GM23338 (cell line): ENCODE measurements around the gene APH1B. TPM values are rescaled to one million over a fixed set of nuclear protein-coding genes. Genes with fewer than 3 reads are reported as not detected.

Experiments used
- ATAC-seq: fragments of 200-7000 bp; cut with Tn5 transposase; 3 replicates; pipeline ENCODE4 v1.9.1; 2020
- DNase-seq: peaks from one replicate; pipeline ENCODE4 v3.0.0-alpha.2; 2015; ENCODE audit warnings: low spot score
- H2AFZ ChIP-seq: fragments of 200-600 bp; sonication (generic); 2 replicates; pipeline ENCODE4 v1.8.0; 2016; ENCODE audit warnings: antibody characterized with exemption, mild to moderate bottlenecking, moderate library complexity
- H3F3A ChIP-seq: fragments of 200-600 bp; sonication (generic); replicated peaks from 2 replicates; pipeline ENCODE4 v1.8.0; 2017; ENCODE audit warnings: antibody characterized with exemption, mixed run types, low read depth
- H3K27ac ChIP-seq: fragments of 200-600 bp; sonication (generic); 2 replicates; pipeline ENCODE4 v1.6.1; 2016; ENCODE audit warnings: low read depth
- H3K27me3 ChIP-seq: fragments of 200-600 bp; sonication (generic); 2 replicates; pipeline ENCODE4 v1.8.0; 2016; ENCODE audit warnings: mild to moderate bottlenecking, mixed run types, moderate library complexity; ENCODE audit not compliant: insufficient read depth
- H3K36me3 ChIP-seq: fragments of 200-600 bp; sonication (generic); 2 replicates; pipeline ENCODE4 v1.8.0; 2016; ENCODE audit warnings: mild to moderate bottlenecking; ENCODE audit not compliant: insufficient read depth
- H3K4me1 ChIP-seq: fragments of 200-600 bp; sonication (generic); 2 replicates; pipeline ENCODE4 v1.8.0; 2016; ENCODE audit warnings: mild to moderate bottlenecking, moderate library complexity; ENCODE audit not compliant: insufficient read depth
- H3K4me2 ChIP-seq: fragments of 200-600 bp; sonication (generic); 2 replicates; pipeline ENCODE4 v1.7.1; 2017; ENCODE audit warnings: mixed run types
- H3K4me3 ChIP-seq: fragments of 200-600 bp; sonication (generic); 2 replicates; pipeline ENCODE4 v1.6.1; 2016; ENCODE audit warnings: mixed run types
- H3K79me2 ChIP-seq: fragments of 200-600 bp; sonication (generic); replicated peaks from 2 replicates; pipeline ENCODE4 v1.8.0; 2017; ENCODE audit warnings: mild to moderate bottlenecking; ENCODE audit not compliant: insufficient read depth
- H3K9me2 ChIP-seq: fragments of 200-600 bp; sonication (generic); 2 replicates; pipeline ENCODE4 v1.8.0; 2017; ENCODE audit not compliant: insufficient read depth
- H4K20me1 ChIP-seq: fragments of 200-600 bp; sonication (generic); replicated peaks from 2 replicates; pipeline ENCODE4 v1.8.0; 2017; ENCODE audit warnings: mild to moderate bottlenecking; ENCODE audit not compliant: insufficient read depth
- H3K27ac Mint-ChIP-seq: 2 replicates; pipeline ENCODE4 v1.8.0; 2020; ENCODE audit warnings: inconsistent platforms, mild to moderate bottlenecking, moderate library complexity, mixed read lengths
- H3K27me3 Mint-ChIP-seq: 3 replicates; pipeline ENCODE4 v1.8.0; 2022; ENCODE audit warnings: low read depth, mild to moderate bottlenecking, moderate library complexity, mixed read lengths, inconsistent platforms; ENCODE audit not compliant: insufficient read depth, poor library complexity
- H3K36me3 Mint-ChIP-seq: 3 replicates; pipeline ENCODE4 v1.8.0; 2021; ENCODE audit warnings: low read depth, mild to moderate bottlenecking, inconsistent platforms, moderate library complexity, mixed read lengths
- H3K4me1 Mint-ChIP-seq: 3 replicates; pipeline ENCODE4 v1.8.0; 2020; ENCODE audit warnings: mild to moderate bottlenecking, inconsistent platforms, mixed read lengths
- H3K4me3 Mint-ChIP-seq: 3 replicates; pipeline ENCODE4 v1.8.0; 2021; ENCODE audit warnings: moderate library complexity, mild to moderate bottlenecking, inconsistent platforms, mixed read lengths
- H3K9me3 Mint-ChIP-seq: 3 replicates; pipeline ENCODE4 v1.8.0; 2020; ENCODE audit warnings: moderate library complexity, mild to moderate bottlenecking, inconsistent platforms, mixed read lengths
- CREB1 ChIP-seq: fragments of 250-450 bp; sonication (Bioruptor Pico); IDR thresholded peaks from 2 replicates; pipeline ENCODE4 v1.5.0; 2020; ENCODE audit warnings: low read depth, mild to moderate bottlenecking, moderate library complexity
- CTCF ChIP-seq, 2 experiments: fragments of 200-600 bp in 1 of 2; sonication (generic) in 1 of 2; conservative IDR thresholded peaks; 2 replicates each; pipeline versions ENCODE4 v1.5.1 to v1.6.1; 2016 to 2017; ENCODE audit warnings: antibody characterized with exemption in 2 of 2, low read depth in 2 of 2, mild to moderate bottlenecking in 2 of 2, moderate library complexity in 1 of 2
- ETS1 ChIP-seq: IDR thresholded peaks from 2 replicates; pipeline ENCODE4 v1.6.1; 2016; ENCODE audit warnings: antibody characterized with exemption
- EZH2phosphoT487 ChIP-seq: fragments of 200-600 bp; sonication (generic); IDR thresholded peaks from one replicate; pipeline ENCODE4 v1.8.1; 2018; ENCODE audit warnings: antibody characterized with exemption; ENCODE audit not compliant: unreplicated experiment
- JUNB ChIP-seq: IDR thresholded peaks from one replicate; pipeline ENCODE4 v1.6.1; 2016; ENCODE audit warnings: antibody characterized with exemption; ENCODE audit not compliant: unreplicated experiment
- ZNF331 ChIP-seq: fragments of 250-450 bp; sonication (Bioruptor Pico); IDR thresholded peaks from 2 replicates; pipeline ENCODE4 v1.5.0; 2020; ENCODE audit warnings: low read depth, mild to moderate bottlenecking, moderate library complexity
- ZNF462 ChIP-seq: fragments of 250-450 bp; sonication (Bioruptor Pico); IDR thresholded peaks from 2 replicates; pipeline ENCODE4 v1.5.0; 2020; ENCODE audit warnings: mild to moderate bottlenecking, moderate library complexity
- polyA plus RNA-seq: library from polyadenylated mRNA; unstranded; fragments of >200 nt; fragmentation: Nextera tagmentation; extraction: Ambion mirVana; gene quantifications from 2 replicates; pipeline ENCODE4 v1.2.1, GENCODE V29; 2016
- total RNA-seq: library from RNA; depleted of rRNA; stranded (reverse); fragments of >200 nt; shearing (Covaris generic); gene quantifications from 2 replicates; pipeline ENCODE4 v1.2.3, GENCODE V29; 2014

Gene APH1B
- total and polyA plus RNA-seq, 2 experiments from 2014 or later, result 14.3 to 24.4 TPM

DNA sequence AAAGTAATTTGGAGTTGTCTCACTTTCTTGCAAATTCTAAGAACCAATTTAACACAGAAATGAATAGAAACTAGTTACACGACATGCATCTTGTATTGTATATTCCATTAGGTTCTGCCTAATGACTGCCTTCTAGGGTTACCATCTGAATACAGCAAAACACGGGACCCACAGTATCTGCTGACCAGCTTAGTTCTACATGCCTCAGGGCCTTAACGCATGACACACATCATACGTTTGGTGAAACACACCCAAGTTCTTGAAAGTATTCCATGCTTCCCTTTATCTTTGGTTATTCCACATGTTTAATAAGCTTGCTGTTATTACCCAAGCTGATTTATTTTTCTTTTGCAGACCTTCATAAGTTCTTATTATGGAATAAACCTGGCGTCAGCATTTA, 27.9 kb downstream of the APH1B start (continued):
- TF ChIP-seq ZNF462 (CRISPR knock-in tag) (no peak), ETS1 (no peak), EZH2phosphoT487 (no peak), CTCF (conservative IDR thresholded peaks at IDR 0.05; ENCODE audit: low read depth in 2 of 2) (no peak), CREB1 (CRISPR knock-in tag) (no peak)

DNA sequence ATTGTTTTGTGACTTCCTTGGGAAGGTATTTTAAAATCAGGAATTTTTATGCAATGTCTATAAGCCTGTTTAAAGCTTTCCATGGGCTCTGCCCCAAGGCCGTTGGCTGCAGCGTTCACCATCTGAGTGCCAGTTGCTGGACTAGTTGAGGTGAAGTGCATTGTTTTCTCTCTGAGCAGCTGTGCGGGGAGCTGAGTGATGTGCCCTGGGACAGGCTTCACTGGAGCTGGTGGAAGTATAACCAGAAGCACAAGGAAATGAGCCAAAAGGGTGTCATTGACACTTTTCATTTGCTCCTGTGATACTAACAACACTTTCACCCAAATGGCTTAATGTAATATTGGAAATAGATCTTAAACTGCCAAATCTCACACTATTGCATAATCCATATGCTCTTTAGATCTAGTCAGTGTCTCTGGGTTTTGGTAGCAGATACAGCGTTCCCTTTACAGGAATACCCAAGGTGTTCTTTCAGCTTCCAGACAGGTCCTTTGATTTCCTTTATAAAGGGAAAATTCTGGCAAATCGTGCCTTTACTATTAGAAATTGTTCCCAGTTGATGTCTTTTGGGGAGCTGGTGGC, 29.2 kb downstream of the APH1B start:
- no peak overlapping the region for H3K27ac ChIP-seq
- DNase-seq (no peak), ATAC-seq (no peak)
- Mint-ChIP-seq H3K27me3 (peaks cover 2% of the 10 kb centered on the region), H3K4me1 (peaks cover 17% of the 10 kb centered on the region), H3K4me3 (no peak overlapping the region), H3K27ac (no peak overlapping the region), H3K36me3 (peaks cover 8% of the 10 kb centered on the region; the same call in 2 of the 3 replicates), H3K9me3 (peaks cover 3% of the 10 kb centered on the region; the same call in 2 of the 3 replicates)
- no peak overlapping the region for H2AFZ ChIP-seq
- no peak overlapping the region for H3K4me2 ChIP-seq
- H3K36me3 ChIP-seq, result no peaks in the 10 kb centered on the region
- no peaks in the 10 kb centered on the region for H3K27me3 ChIP-seq
- no peaks in the 10 kb centered on the region for H3K79me2 ChIP-seq
- no peaks in the 10 kb centered on the region for H4K20me1 ChIP-seq
- H3K4me3 ChIP-seq, result no peak overlapping the region
- peaks cover 6% of the 10 kb centered on the region; the same call in 1 of the 2 replicates for H3K4me1 ChIP-seq
- H3F3A ChIP-seq, result no peaks in the 10 kb centered on the region
- H3K9me2 ChIP-seq, result no peaks in the 10 kb centered on the region
- no peak for TF ChIP-seq JUNB
- no peak for TF ChIP-seq CTCF (conservative IDR thresholded peaks at IDR 0.05; ENCODE audit: low read depth in 2 of 2)
- TF ChIP-seq ZNF331 (CRISPR knock-in tag), result no peak
